Subcutaneous abdominal adipose tissue (tissue), 5 donors: ENCODE results near the gene CTDSPL.

ENCODE experiments used
- H3K27ac ChIP-seq: one replicate; pipeline ENCODE4 v1.7.0; 2013; ENCODE audit warnings: low read depth, mild to moderate bottlenecking, inconsistent platforms, low read length, moderate library complexity
- H3K27me3 ChIP-seq, 5 donors: one replicate each; pipeline ENCODE4 v1.7.0; 2013; ENCODE audit warnings: low read length in 5 of 5, inconsistent platforms in 1 of 5; ENCODE audit not compliant: control insufficient read depth in 5 of 5, insufficient read depth in 4 of 5
- H3K36me3 ChIP-seq, 5 donors: one replicate each; pipeline ENCODE4 v1.7.0; 2013; ENCODE audit warnings: low read length in 5 of 5; ENCODE audit not compliant: control insufficient read depth in 5 of 5, insufficient read depth in 5 of 5
- H3K4me1 ChIP-seq, 5 donors: one replicate each; pipeline ENCODE4 v1.7.0; 2013; ENCODE audit warnings: low read length in 5 of 5, mild to moderate bottlenecking in 3 of 5, moderate library complexity in 1 of 5; ENCODE audit not compliant: control insufficient read depth in 5 of 5, insufficient read depth in 5 of 5
- H3K4me3 ChIP-seq, 5 donors: one replicate each; pipeline ENCODE4 v1.7.0; 2013; ENCODE audit warnings: low read length in 5 of 5, low read depth in 1 of 5
- H3K9ac ChIP-seq, 5 donors: one replicate each; pipeline ENCODE4 v1.7.0; 2013; ENCODE audit warnings: low read length in 5 of 5, mild to moderate bottlenecking in 4 of 5, moderate library complexity in 3 of 5
- H3K9me3 ChIP-seq, 5 donors: one replicate each; pipeline ENCODE4 v1.7.0; 2013; ENCODE audit warnings: low read length in 5 of 5; ENCODE audit not compliant: control insufficient read depth in 5 of 5
- donor health status: healthy.
- donor health status: healthy.
- donor health status: healthy.
- donor health status: healthy.
- donor health status: healthy.

The CTDSPL gene

DNA sequence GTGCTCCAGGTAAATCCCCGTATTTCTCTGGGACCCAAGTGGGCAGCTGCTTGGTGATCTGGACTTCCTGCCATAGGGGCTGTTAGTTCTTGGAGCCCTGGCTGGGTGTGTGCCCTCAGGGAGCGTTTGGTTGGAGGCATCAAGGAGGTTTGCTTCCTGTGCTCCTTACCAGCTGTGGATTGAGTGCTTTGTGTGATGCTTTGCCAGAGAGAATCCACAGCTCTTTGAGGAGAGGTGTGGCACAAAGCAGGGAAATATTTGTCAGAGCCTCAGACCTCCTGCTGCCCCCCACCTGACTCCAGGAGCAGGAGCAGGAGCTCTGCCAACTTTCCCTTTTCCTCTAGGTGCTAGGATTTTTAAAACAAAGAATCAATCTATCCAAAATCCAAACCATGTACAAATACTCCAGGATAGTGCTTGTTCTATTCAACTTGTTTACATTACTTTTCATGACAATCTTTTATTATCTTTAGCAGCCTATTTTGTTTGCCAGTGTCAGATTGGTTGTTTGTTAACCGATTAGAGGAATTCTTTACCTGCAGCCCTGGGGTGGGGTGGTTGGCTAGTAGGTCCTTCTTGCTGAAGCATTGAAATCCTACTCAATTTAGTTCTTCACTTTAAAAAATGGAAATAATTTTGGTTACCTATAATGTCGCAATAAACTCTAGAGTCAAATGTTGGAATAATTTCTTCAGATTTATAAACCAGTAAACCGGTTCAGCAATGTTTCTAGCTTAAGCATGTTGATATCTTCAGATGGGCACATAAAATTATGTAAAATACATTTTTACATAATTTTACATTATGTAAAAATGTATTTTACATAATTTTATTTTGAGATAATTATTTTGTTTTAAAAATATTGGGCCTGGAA lies 2.5 kb downstream of the CTDSPL start:
- Histone ChIP-seq H3K9ac (no peak overlapping the region), H3K4me1 (peaks cover 4 to 35% (median 34%) of the 10 kb centered on the region in 5 donors), H3K27me3 (no peaks in the 10 kb centered on the region), H3K4me3 (no peak overlapping the region), H3K27ac (peak overlapping the region; percentile 38), H3K9me3 (no peaks in the 10 kb centered on the region), H3K36me3 (no peaks in the 10 kb centered on the region)

DNA sequence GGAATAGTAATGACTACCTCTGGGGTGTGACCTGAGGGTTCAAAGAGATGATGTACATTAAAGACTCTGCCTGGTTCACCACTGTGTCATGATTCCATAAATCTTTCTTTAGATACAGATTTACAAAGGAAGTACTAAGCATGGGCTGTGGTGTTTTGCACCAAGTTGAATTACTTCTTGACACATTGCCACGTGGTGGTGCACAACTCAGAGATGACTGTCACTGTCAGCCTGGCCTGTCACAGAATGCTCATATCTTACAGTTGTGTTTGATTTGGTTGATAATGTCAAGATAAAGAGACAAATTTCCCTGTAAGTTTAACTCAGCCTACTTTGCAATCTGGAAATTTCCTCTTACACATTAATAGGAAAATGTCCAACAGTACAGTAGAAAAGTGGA lies 3.2 kb downstream of the CTDSPL start:
- Histone ChIP-seq H3K27ac (no peak overlapping the region), H3K9me3 (no peaks in the 10 kb centered on the region), H3K36me3 (no peaks in the 10 kb centered on the region), H3K27me3 (no peaks in the 10 kb centered on the region), H3K9ac (no peak overlapping the region), H3K4me3 (no peak overlapping the region), H3K4me1 (peaks cover 4 to 33% (median 31%) of the 10 kb centered on the region in 5 donors)

DNA sequence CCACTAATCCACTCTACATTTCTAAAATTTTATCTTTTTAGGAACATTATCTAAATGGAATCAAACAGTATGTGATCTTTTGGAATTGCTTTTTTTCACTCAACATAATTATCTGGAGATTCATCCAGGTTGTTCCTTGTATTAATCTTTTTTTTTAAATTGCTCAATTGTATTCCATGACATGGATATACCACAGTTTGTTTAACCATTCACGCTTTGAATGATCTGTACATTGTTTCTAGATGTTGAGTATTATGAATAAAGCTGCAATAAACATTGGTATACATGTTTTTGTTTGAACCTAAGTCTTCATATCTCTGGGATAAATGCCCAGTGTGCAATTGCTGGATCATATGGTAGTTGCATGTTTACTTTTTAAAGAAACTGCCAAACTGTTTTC lies 5.5 kb downstream of the CTDSPL start:
- peaks cover 0 to 12% (median 6%) of the 10 kb centered on the region in 5 donors for H3K9me3 ChIP-seq
- H3K27me3 ChIP-seq, result no peaks in the 10 kb centered on the region
- H3K4me3 ChIP-seq, result no peak overlapping the region
- H3K36me3 ChIP-seq, result no peaks in the 10 kb centered on the region
- H3K9ac ChIP-seq, result no peak overlapping the region
- no peak overlapping the region for H3K27ac ChIP-seq
- H3K4me1 ChIP-seq, result peaks cover 4 to 22% (median 19%) of the 10 kb centered on the region in 5 donors

DNA sequence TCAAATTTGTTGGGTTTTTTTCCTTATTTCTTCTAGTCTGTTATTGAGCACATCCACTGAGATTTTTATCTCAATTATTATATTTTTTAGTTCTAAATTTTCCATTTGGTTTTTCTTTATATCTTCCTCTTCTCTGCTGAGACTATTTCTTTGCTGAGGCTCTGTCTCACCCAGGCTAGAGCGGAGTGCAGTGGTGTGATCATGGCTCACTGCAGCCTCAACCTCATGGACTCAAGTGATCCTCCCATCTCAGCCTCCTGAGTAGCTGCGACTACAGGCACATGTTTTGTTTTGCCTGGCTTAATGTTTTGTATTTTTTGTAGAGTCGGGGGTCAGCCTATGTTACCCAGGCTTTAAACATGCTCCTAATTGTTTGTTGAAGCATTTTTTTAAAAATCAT lies 10.2 kb downstream of the CTDSPL start:
- H3K36me3 ChIP-seq, result no peaks in the 10 kb centered on the region
- no peaks in the 10 kb centered on the region for H3K27me3 ChIP-seq
- H3K4me1 ChIP-seq, result no peaks in the 10 kb centered on the region
- H3K4me3 ChIP-seq, result no peak overlapping the region
- peaks cover 0 to 17% (median 6%) of the 10 kb centered on the region in 5 donors for H3K9me3 ChIP-seq
- H3K9ac ChIP-seq, result no peak overlapping the region
- H3K27ac ChIP-seq, result no peak overlapping the region

DNA sequence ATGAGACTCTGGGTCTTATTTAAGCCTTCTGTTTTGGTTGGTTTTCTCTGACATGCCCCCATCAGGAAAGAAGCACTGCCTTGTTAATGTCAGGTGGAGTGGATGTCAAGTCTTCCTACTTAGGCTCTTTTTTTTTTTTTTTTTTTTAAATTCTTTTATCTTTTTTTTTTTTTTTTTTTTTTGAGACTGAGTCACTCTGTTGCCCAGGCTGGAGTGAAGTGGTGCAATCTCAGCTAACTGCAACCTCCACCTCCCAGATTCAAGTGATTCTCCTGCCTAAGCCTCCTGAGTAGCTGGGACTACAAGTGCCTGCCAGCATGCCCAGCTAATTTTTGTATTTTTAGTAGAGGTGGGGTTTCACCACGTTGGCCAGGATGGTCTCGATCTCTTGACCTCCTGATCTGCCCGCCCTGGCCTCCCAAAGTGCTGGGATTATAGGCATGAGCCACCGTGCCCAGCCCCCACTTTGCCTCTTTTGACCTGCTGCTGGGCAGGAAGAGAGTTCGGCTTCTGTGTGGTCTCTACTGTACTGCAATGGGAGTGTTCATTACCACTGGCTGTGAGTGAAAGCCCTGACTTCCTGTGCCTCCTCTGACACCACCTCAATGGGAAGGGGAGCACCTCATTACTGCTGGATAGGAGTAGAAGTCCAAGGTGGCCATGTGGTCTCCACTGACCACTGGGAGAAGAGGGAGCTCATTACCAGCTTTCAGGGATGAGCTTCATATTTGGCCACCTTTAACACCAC lies 10.9 kb downstream of the CTDSPL start:
- no peaks in the 10 kb centered on the region for H3K4me1 ChIP-seq
- no peak overlapping the region for H3K27ac ChIP-seq
- peaks cover 0 to 17% (median 6%) of the 10 kb centered on the region in 5 donors for H3K9me3 ChIP-seq
- H3K27me3 ChIP-seq, result no peaks in the 10 kb centered on the region
- no peaks in the 10 kb centered on the region for H3K36me3 ChIP-seq
- H3K4me3 ChIP-seq, result no peak overlapping the region
- H3K9ac ChIP-seq, result no peak overlapping the region

DNA sequence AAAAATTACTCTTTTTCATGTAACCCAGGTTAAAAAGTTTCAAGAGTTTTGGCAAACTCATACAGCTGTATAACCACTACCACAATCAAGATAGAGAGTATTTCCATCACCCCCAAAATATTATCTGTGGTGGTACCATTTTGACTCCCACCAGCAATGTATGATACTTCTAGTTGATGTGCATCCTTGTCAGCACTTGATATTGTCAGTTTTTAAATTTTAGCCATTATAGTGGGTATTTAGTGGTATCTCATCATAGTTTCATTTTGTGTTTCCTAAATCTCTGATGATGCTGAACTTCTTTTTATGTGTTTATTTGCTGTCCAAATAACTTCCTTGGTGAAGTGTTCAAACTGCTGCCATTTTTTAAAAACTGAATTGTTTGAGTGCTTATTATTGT lies 14.6 kb downstream of the CTDSPL start:
- Histone ChIP-seq H3K4me1 (no peaks in the 10 kb centered on the region), H3K27me3 (no peaks in the 10 kb centered on the region), H3K4me3 (no peak overlapping the region), H3K9me3 (peaks cover 0 to 13% (median 6%) of the 10 kb centered on the region in 5 donors), H3K27ac (no peak overlapping the region), H3K36me3 (no peaks in the 10 kb centered on the region), H3K9ac (no peak overlapping the region)

DNA sequence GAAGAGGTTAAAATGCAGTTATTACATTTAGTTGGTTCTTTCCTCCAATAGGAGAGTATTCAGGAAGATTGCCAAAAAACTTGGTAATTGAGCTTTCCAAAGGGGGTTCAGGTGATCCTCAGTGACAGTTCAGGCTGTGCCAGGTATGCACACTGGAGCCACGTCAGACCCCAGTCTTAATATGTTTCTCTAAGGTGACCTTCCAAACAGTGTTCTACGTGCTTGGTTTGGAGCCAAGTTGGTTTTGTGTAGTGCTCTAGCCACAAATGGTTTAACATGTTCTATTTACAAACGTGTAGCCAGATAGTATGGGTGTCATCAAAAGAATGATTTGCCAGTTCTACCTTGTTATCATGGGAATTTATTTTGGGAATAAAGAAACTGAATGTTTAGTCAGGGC lies 21.0 kb downstream of the CTDSPL start:
- Histone ChIP-seq H3K4me3 (no peak overlapping the region), H3K27me3 (no peaks in the 10 kb centered on the region), H3K36me3 (no peaks in the 10 kb centered on the region), H3K9ac (no peak overlapping the region), H3K27ac (no peak overlapping the region), H3K9me3 (no peaks in the 10 kb centered on the region), H3K4me1 (peaks cover 0 to 10% (median 0%) of the 10 kb centered on the region in 5 donors)

DNA sequence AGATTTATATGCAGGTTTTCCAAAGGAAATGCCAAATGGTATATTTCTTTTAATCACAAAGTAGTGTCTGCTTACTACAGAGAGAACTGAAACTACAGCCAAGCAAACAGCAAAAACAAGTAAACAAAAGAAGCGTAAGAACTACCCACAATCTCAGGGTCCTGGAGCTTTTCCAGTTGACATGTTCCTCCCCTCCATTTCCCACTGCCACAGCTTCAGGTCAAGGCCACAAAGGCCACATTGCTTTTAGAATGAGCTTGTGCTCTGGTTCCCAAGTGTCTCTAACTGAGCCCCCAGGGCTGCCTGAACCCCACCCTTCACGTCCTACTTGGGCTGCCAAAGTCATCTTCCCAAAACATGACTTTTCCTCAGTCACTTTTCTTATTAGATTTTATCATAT lies 24.1 kb downstream of the CTDSPL start:
- Histone ChIP-seq H3K4me1 (peaks cover under 1 to 16% (median 8%) of the 10 kb centered on the region in 5 donors), H3K36me3 (no peaks in the 10 kb centered on the region), H3K27ac (no peak overlapping the region), H3K27me3 (no peaks in the 10 kb centered on the region), H3K9ac (no peak overlapping the region), H3K9me3 (no peaks in the 10 kb centered on the region), H3K4me3 (no peak overlapping the region)

DNA sequence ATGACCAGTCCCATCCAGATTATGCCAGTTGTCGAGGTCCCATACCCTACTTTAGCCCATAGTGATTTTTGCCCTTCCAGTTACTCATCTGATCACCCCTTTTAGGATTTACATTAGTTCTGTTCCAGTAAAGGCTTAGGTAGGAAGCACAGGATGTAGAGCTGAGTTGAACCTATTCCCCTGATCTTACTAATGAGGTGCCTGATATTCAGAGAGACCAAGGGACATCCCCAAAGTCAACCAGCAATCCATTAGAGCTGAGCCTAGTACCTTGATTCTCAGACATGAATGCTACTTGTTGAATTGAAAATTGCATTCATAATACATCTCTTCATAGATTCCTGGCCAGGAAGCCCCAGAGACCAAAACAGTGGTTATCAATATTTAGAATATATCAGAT lies 24.7 kb downstream of the CTDSPL start:
- Histone ChIP-seq H3K27ac (no peak overlapping the region), H3K27me3 (no peaks in the 10 kb centered on the region), H3K9me3 (no peaks in the 10 kb centered on the region), H3K4me1 (peaks cover 3 to 21% (median 14%) of the 10 kb centered on the region in 5 donors), H3K9ac (no peak overlapping the region), H3K4me3 (no peak overlapping the region), H3K36me3 (no peaks in the 10 kb centered on the region)

DNA sequence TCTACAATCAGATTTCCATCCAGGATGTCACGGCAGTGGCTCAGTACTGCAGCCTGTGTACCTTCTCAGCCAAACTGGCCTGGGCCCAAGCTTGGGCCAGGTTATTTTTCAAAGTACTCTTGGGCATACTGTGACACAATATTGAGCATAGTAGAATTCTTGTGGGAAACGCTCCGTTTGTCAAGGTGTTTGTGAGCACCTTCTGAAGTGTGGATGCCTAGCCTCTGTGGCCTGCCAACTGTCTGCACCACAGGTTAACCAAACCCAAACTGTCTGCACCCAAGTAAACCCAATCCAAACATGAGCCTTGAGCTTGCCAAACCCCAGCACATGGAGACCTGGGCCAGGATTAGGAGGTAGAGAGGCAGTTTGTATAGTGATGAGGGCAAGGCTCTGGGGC lies 25.4 kb downstream of the CTDSPL start:
- H3K9me3 ChIP-seq, result no peaks in the 10 kb centered on the region
- peaks cover 3 to 25% (median 14%) of the 10 kb centered on the region in 5 donors for H3K4me1 ChIP-seq
- no peaks in the 10 kb centered on the region for H3K36me3 ChIP-seq
- no peaks in the 10 kb centered on the region for H3K27me3 ChIP-seq
- H3K4me3 ChIP-seq, result no peak overlapping the region
- H3K27ac ChIP-seq, result no peak overlapping the region
- no peak overlapping the region for H3K9ac ChIP-seq
